ENCODE measurements around the gene XRN1.
"Not testable (repeated sequence)": the region's sequence is repeated elsewhere in the genome, so short reads cannot be mapped to it uniquely, and the experiment has no call there.

XRN1 gene

DNA sequence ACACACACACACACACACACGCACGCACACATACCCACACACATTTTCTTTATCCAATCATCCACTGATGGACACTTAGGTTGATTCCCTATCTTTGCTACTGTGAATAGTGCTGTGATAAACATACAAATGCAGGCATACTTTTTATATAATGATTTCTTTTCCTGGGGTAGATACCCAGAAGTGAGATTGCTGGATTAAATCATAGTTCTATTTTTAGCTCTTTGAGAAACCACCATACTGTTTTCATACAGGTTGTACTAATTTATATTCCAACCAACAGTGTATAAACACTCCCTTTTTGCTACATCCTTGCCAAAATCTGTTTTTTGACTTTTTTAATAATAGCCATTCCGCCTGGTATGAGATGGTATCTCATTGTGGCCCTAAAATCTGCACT is 127.9 kb downstream of the XRN1 start:
- no peak for DNase-seq
- TF ChIP-seq GATA1 (IDR thresholded peaks at IDR 0.05; ENCODE audit: low read depth, low read length) (no peak), POLR2A (IDR thresholded peaks at IDR 0.05; ENCODE audit: low read length) (no peak)

DNA sequence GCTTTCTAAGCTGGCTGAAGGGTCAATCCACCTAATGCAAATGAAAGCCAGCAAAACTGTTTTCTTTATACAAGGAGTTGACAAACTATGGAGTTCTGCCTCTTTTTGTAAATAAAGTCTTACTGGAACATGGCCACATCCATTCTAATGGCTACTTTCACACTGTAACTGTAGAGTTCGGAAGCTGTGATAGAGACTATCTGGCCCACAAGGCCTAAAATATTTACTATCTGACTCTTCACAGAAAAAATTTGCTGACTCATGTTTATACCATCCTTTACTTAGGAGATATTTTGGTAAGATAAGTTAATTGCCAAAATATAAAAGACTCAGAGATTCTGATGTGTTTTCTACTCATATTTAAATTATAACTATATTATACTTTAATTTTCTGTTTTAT is 128.7 kb downstream of the XRN1 start:
- TF ChIP-seq POLR2A (IDR thresholded peaks at IDR 0.05; ENCODE audit: low read length) (no peak), GATA1 (IDR thresholded peaks at IDR 0.05; ENCODE audit: low read depth, low read length) (no peak)
- peak; percentile 52 to 75 for DNase-seq

DNA sequence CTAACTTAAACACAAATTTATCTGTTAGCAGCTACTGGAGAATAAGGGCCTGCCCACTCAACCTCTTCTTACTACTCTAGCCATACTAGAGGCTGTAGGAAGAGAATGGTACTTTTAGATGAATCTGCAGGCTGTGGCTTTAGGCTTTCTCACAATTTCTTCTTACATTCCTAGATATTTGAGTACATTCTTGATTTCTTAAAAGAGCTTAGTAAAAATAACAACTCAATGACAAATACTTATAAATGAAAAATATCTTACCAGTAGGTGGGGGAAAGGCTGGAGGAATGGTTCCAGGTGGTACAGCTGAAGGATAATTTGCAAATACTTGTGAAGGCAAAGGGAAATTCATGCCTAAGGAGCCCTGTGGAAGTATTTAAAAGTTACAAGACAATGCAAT is 129.5 kb downstream of the XRN1 start:
- TF ChIP-seq GATA1 (IDR thresholded peaks at IDR 0.05; ENCODE audit: low read depth, low read length) (no peak), POLR2A (IDR thresholded peaks at IDR 0.05; ENCODE audit: low read length) (no peak)
- DNase-seq, result no peak

DNA sequence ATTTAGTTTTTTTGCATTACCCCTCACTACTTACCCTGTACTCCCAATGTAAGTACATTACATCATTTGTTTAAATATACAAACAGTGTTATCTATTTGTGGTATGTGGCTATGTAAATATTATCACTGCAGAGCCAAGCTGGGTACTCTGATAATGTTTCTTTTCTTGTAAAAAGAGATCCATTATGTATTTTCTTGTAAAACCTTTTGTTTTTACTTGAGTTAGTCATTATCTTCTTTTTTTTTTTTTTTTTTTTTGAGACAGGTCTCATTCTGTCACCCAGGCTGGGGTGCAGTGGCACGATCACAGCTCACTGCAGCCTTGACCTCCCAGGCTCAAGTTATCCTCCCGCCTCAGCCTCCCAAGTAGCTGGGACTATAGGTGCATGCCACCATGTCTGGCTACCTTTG is 131.9 kb downstream of the XRN1 start:
- peak; percentile 36 to 78 for DNase-seq

DNA sequence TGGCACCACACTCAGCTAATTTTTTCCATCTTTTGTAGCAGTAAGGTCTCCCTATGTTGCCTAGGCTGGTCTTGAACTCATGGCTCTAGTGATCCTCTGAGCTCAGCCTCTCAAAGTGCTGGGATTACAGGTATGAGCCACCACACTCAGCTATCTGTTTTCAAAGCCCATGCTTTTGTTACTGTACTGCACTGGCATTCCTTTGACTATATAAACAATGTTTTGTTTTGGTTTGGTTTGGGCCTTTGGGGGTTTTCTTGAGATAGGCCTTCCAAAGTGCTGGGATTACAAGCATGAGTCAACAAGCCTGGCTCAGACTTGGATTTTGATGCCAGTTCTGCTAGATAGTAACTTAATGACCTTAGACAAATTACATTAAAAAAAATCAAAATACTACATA is 132.8 kb downstream of the XRN1 start:
- DNase-seq, result no peak
- TF ChIP-seq POLR2A (IDR thresholded peaks at IDR 0.05; ENCODE audit: low read length) (no peak), GATA1 (IDR thresholded peaks at IDR 0.05; ENCODE audit: low read depth, low read length) (no peak)

DNA sequence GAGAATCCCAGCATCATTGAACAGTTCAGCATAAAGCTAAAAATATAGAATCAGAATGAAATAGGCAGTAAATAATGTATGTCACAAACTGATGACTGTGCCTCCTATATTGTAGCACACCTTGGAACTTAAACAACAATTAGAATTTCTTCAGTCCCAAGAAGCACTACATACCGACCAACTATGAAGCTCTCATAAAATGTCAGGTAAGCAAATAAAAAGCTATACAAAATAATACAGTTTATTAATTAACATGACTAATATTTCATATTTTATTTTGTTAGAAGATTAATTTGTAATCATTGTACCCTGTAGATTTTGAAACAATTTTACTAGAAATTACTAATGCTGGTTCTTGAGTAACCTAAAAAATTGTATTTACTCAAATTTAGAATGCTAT is 137.4 kb downstream of the XRN1 start:
- no peak for TF ChIP-seq GATA1 (IDR thresholded peaks at IDR 0.05; ENCODE audit: low read depth, low read length)
- TF ChIP-seq POLR2A (IDR thresholded peaks at IDR 0.05; ENCODE audit: low read length), result no peak
- DNase-seq, result no peak

DNA sequence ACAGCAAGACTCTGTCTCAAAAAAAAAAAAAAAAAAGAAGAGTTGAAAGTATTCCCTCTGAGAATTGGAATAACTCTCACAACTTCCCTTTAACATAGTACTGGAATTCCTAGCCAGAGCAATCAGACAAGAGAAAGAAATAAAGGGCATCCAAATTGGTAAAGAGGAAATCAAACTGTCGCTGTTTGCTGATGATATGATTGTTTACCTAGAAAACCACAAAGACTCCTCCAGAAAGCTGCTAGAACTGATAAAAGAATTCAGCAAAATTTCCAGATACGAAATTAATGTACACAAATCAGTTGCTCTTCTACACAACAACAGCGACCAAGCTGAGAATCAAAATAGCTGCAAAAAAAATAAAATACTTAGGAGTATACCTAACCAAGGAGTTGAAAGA is 145.0 kb downstream of the XRN1 start:
- DNase-seq, result not testable (repeated sequence)

DNA sequence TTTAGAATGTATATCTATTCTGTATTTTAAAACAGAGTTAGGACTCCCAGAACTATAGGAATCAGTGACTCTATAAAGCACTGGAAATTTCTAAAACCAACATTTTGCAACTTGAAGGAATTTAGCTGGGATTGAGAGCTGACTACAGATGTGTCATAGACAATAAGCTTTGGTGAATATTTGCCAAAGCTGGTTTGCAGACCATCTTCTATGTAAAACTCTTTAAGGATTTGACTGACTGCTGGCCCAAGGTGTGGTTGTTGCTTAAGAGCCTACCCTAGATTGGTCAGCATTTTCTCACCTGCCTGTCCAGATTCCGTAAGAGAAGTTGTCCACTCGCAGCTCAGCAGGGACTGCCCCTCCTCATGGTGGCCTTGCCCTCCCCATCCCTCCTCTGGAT is 149.2 kb downstream of the XRN1 start:
- DNase-seq, result no peak
- TF ChIP-seq POLR2A (IDR thresholded peaks at IDR 0.05; ENCODE audit: low read length) (no peak), GATA1 (IDR thresholded peaks at IDR 0.05; ENCODE audit: low read depth, low read length) (no peak)

DNA sequence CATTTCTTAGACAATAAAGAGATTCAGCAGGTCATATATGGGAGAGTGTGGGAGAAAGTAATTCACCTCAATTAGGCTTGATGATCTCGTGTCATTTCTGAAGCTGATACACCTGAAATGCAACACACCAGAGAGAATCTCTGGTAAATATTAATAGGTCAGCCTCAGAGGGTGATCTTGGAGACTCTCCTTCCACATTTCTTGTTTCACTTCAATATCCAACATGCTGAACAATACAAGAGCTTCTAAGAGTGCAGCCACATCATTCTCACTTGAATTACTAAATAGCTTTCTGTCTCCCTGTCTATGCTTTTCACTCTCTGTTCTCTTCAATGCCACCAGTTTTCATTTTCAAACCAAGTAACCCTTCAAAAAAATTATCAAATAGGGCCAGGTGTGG is 151.3 kb downstream of the XRN1 start:
- TF ChIP-seq GATA1 (IDR thresholded peaks at IDR 0.05; ENCODE audit: low read depth, low read length) (no peak), POLR2A (IDR thresholded peaks at IDR 0.05; ENCODE audit: low read length) (no peak)
- DNase-seq, result no peak

DNA sequence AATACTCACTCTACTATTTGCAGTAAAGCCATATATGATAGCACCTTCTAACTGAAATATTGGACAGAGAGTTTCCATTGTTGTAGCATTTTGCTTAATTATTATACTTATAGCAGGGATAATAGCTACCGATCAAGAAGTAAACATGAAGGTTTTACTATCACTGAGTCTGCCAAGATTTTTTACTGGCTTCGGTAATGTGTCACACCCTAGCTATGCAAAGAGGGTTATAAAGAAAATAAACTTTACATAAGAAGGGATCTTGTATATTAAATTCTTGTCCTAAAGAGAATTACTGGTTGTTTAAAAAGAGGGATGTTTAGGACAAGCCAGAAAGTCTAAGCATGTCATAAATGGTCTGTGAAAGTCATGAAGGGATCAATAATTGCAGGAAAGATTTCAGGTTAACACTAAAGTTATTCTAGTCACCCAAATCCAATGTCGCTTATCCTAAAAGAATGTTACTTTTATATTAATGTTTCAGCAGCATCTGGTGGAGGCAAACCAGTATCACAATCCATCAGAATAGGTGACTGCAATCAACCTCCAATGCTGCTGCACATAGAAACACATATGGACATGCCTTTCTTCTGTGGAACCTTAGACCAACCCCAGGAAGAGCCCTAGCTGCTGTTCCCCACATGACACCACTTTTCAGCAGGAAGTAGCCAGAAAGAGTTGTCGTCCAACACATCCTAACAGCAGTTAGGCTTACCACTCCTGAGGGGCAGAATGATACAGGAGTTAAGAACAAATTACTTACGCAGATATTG is 159.8 kb downstream of the XRN1 start:
- no peak for TF ChIP-seq POLR2A (IDR thresholded peaks at IDR 0.05; ENCODE audit: low read length)
- no peak for TF ChIP-seq GATA1 (IDR thresholded peaks at IDR 0.05; ENCODE audit: low read depth, low read length)
- DNase-seq, result peak; percentile 21 to 32

DNA sequence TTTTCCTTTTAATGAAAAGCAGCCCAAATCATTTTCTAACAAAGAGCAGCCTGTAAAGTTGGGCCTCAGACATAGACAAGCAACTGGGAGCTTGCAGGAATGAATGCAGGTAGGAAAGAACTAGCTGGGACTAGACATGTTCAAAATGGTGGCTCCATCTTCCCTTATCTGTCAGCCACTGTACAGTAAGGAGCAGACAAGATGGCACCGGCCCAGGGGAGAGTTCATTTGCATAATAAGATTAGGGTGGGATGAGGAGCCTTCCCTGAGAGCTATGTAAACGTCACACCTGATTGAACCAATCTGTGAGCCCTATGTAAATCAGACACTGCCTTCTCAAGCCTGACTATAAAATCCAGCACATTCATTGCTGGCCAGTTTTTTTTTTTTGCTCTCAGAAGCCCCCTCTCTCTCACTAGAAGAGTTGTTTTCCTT is 162.7 kb downstream of the XRN1 start:
- TF ChIP-seq GATA1 (IDR thresholded peaks at IDR 0.05; ENCODE audit: low read depth, low read length), result no peak
- TF ChIP-seq POLR2A (IDR thresholded peaks at IDR 0.05; ENCODE audit: low read length), result no peak

DNA sequence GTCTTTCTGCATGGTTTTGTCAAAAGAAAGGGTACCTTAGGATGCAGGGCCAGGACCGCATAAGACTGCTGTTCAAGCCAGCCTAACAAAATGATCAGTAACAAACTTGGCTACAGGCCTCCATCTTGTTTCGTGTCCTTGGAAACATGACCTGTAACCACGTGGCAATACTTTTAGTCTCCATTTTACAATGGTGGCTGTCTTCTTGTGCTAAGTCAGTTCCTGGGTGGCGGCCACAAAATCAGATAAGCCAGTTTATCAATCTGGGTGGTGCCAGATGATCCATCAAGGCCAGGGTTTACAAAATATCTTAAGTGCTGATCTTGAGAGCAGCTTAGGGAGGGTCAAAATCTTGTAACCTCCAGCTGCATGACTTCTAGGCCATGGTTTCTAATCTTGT is 165.3 kb downstream of the XRN1 start:
- TF ChIP-seq GATA1 (IDR thresholded peaks at IDR 0.05; ENCODE audit: low read depth, low read length), result no peak
- no peak for TF ChIP-seq POLR2A (IDR thresholded peaks at IDR 0.05; ENCODE audit: low read length)
- peak in 1 of 2 experiments; percentile 30 for DNase-seq

More for the DNA sequence above, 162.7 kb downstream of the XRN1 start:
- DNase-seq, result peak in 1 of 2 experiments; percentile 15

DNA sequence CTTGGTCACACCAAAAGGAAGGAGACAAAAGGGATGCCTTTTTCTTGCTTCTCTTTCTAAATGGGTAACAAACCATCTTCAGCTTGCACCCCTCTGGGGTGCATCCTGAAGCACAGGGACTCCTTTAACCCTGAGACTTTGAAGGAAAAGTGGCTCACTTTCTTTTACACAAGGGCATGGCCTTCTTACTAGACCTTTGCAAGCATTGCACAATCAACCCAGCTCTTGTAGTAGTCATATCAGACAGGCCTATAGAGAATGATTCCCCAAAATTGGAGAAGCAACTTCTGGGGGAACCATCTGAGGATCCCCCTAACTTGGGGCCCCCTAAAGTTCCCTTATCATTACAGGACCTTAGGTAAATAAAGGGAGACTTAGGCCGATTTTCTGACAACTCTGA is 166.4 kb downstream of the XRN1 start:
- DNase-seq, result no peak
- TF ChIP-seq POLR2A (IDR thresholded peaks at IDR 0.05; ENCODE audit: low read length), result no peak
- no peak for TF ChIP-seq GATA1 (IDR thresholded peaks at IDR 0.05; ENCODE audit: low read depth, low read length)

DNA sequence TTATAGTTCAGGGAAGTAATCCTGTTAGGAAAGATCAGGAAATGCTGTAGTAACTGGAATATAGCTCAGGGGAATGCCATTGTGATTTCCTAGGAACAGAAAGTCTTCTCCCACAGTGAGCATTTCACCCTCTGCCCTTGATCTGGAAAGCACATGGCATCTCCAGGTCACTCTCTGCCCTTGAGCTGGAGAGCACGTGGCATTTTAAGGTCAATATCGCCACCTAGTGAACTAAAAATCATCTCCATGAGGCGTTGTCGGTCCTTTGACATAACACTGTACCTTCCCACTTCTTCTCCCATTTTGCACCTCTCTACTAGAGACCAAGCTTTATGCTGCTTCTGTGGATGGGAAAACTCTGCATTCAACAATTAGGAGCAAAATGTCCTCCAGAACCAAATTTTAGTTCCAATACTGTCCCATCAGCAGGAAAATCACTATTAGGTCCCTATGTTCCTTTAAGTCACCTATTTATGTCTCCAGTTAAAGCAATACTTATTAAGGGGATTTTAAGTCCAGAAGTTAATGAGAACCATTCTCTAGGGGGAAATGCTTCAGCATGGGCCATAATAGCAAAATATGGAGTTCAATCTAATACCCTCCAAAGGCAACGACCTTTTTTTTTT is 167.8 kb downstream of the XRN1 start:
- TF ChIP-seq GATA1 (IDR thresholded peaks at IDR 0.05; ENCODE audit: low read depth, low read length) (no peak), POLR2A (IDR thresholded peaks at IDR 0.05; ENCODE audit: low read length) (no peak)
- peak; percentile 77 to 85 for DNase-seq

DNA sequence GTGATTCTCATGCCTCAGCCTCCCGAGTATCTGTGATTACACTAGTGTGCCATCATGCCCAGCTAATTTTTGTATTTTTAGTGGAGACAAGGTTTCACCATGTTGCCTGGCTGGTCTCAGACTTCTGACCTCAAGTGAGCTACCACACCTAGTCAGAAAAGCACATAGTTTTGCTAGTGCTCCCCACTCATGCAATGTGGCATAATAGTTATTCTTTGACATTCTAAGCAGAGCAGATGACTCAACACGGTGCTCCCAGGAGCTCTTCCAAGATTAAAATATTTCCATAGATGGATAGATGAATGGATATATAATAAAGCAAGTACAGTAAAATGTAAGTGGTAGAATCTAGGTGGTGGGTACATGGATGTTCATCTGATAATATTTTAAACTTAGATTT is 169.4 kb downstream of the XRN1 start:
- DNase-seq, result no peak
- TF ChIP-seq GATA1 (IDR thresholded peaks at IDR 0.05; ENCODE audit: low read depth, low read length) (no peak), POLR2A (IDR thresholded peaks at IDR 0.05; ENCODE audit: low read length) (no peak)
